OCI-LY3 (cell line): ENCODE data around the gene LMO7.
"Not testable (repeated sequence)": the region's sequence is repeated elsewhere in the genome, so short reads cannot be mapped to it uniquely, and the experiment has no call there.

Source experiments
- H2AFZ ChIP-seq: fragments of 200-600, 300-600 bp; shearing (Covaris generic); 2 replicates; pipeline ENCODE4 v1.6.0; 2014; ENCODE audit warnings: antibody characterized with exemption, low read depth, low read length
- H3K27ac ChIP-seq: fragments of 200-600, 300-600 bp; sonication (generic); 2 replicates; pipeline ENCODE4 v1.5.1; 2014; ENCODE audit warnings: mild to moderate bottlenecking, low read length, moderate library complexity, mixed read lengths
- H3K27me3 ChIP-seq: fragments of 200-600, 300-600 bp; sonication (generic); 2 replicates; pipeline ENCODE4 v1.6.1; 2014; ENCODE audit warnings: low read depth, low read length, mixed read lengths
- H3K36me3 ChIP-seq: fragments of 200-600, 300-600 bp; sonication (generic); replicated peaks from 2 replicates; pipeline ENCODE3; 2014; ENCODE audit warnings: low read depth, low read length, mixed read lengths
- H3K4me1 ChIP-seq: fragments of 300-600, 200-600 bp; sonication (generic); 2 replicates; pipeline ENCODE4 v1.6.1; 2014; ENCODE audit warnings: low read length, mixed read lengths
- H3K4me2 ChIP-seq: fragments of 200-600, 300-600 bp; sonication (generic); 2 replicates; pipeline ENCODE4 v1.6.1; 2014; ENCODE audit warnings: low read length, mixed read lengths
- H3K4me3 ChIP-seq: fragments of 300-600, 200-600 bp; sonication (generic); 2 replicates; pipeline ENCODE4 v1.5.1; 2014; ENCODE audit warnings: antibody characterized with exemption, mild to moderate bottlenecking, low read length, moderate library complexity
- H3K79me2 ChIP-seq: fragments of 300-600, 200-600 bp; shearing (Covaris generic); 2 replicates; pipeline ENCODE4 v1.6.1; 2014; ENCODE audit warnings: mild to moderate bottlenecking, low read length, mixed read lengths
- H3K9ac ChIP-seq: fragments of 300-600, 200-600 bp; shearing (Covaris generic); 2 replicates; pipeline ENCODE4 v1.6.0; 2014; ENCODE audit warnings: mild to moderate bottlenecking, low read length, moderate library complexity
- H3K9me3 ChIP-seq: fragments of 200-600, 300-600 bp; shearing (Covaris generic); 2 replicates; pipeline ENCODE4 v1.6.1; 2014; ENCODE audit warnings: low read length, mixed read lengths; ENCODE audit not compliant: insufficient read depth
- H4K20me1 ChIP-seq: fragments of 200-600, 300-600 bp; sonication (generic); 2 replicates; pipeline ENCODE4 v1.6.1; 2016; ENCODE audit warnings: low read length, mixed read lengths; ENCODE audit not compliant: insufficient read depth
- EZH2phosphoT487 ChIP-seq: fragments of 200-600 bp; shearing (Covaris generic); IDR thresholded peaks from 2 replicates; pipeline ENCODE4 v1.6.1; 2018; ENCODE audit warnings: antibody characterized with exemption, mixed run types, low read depth
- TF ChIP-seq, protein P1 (sequence below): fragments of 200-600, 300-600 bp; sonication (generic); IDR thresholded peaks from 2 replicates; pipeline ENCODE4 v1.5.1; 2014; ENCODE audit warnings: antibody characterized with exemption, low read length, low read depth

The LMO7 gene

GRCh38 chr13:75691183-75691582, 55.1 kb downstream of the LMO7 start:
- TF ChIP-seq EZH2phosphoT487: no peak
- TF ChIP-seq, protein P1, sequence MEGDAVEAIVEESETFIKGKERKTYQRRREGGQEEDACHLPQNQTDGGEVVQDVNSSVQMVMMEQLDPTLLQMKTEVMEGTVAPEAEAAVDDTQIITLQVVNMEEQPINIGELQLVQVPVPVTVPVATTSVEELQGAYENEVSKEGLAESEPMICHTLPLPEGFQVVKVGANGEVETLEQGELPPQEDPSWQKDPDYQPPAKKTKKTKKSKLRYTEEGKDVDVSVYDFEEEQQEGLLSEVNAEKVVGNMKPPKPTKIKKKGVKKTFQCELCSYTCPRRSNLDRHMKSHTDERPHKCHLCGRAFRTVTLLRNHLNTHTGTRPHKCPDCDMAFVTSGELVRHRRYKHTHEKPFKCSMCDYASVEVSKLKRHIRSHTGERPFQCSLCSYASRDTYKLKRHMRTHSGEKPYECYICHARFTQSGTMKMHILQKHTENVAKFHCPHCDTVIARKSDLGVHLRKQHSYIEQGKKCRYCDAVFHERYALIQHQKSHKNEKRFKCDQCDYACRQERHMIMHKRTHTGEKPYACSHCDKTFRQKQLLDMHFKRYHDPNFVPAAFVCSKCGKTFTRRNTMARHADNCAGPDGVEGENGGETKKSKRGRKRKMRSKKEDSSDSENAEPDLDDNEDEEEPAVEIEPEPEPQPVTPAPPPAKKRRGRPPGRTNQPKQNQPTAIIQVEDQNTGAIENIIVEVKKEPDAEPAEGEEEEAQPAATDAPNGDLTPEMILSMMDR: no peak
- no peak overlapping the region for H3K27ac ChIP-seq
- H3K4me2 ChIP-seq: no peak overlapping the region
- H3K4me1 ChIP-seq: peaks cover 7% of the 10 kb centered on the region; the same call in 1 of the 2 replicates
- no peak overlapping the region for H2AFZ ChIP-seq
- no peaks in the 10 kb centered on the region for H3K9me3 ChIP-seq
- H3K4me3 ChIP-seq: no peak overlapping the region
- H3K27me3 ChIP-seq: no peaks in the 10 kb centered on the region
- H3K9ac ChIP-seq: no peak overlapping the region
- H4K20me1 ChIP-seq: no peaks in the 10 kb centered on the region
- no peaks in the 10 kb centered on the region for H3K79me2 ChIP-seq
- no peaks in the 10 kb centered on the region for H3K36me3 ChIP-seq

DNA sequence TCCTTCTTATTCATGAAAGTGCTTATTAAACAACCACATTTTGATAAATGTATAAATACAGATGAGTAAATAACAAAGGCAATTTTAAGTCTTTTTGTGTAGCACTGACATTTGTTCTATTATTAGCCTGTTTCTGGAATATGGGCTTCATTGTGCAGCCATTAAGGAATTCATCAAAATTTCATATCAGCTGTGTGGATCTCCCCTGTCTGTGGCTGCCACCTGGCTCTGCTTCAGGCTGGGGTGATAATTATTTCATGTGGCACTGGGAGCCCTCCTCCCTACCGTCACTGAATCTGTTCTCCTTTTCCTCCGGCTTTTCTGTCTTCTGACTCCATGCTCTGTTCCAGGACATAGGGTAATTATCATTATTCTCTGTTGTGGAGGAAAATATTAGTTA, 57.1 kb downstream of the LMO7 start:
- no peaks in the 10 kb centered on the region for H3K79me2 ChIP-seq
- no peaks in the 10 kb centered on the region for H4K20me1 ChIP-seq

GRCh38 chr13:75694722-75695121, 58.6 kb downstream of the LMO7 start:
- Histone ChIP-seq H3K4me1 (peaks cover 7% of the 10 kb centered on the region; the same call in 1 of the 2 replicates), H3K9me3 (no peaks in the 10 kb centered on the region), H3K4me3 (no peak overlapping the region), H3K79me2 (no peaks in the 10 kb centered on the region), H3K27ac (no peak overlapping the region), H3K4me2 (peak overlapping the region; percentile 15; the same call in 1 of the 2 replicates), H3K9ac (no peak overlapping the region), H3K36me3 (no peaks in the 10 kb centered on the region), H2AFZ (no peak overlapping the region), H4K20me1 (no peaks in the 10 kb centered on the region), H3K27me3 (no peaks in the 10 kb centered on the region)
- no peak for TF ChIP-seq EZH2phosphoT487
- TF ChIP-seq, protein P1: no peak

More for the DNA sequence above, 57.1 kb downstream of the LMO7 start:
- no peak for TF ChIP-seq EZH2phosphoT487
- TF ChIP-seq, protein P1: no peak
- Histone ChIP-seq H3K4me2 (no peak overlapping the region), H3K36me3 (no peaks in the 10 kb centered on the region), H3K27ac (no peak overlapping the region), H3K4me3 (no peak overlapping the region), H3K27me3 (no peaks in the 10 kb centered on the region), H3K4me1 (peaks cover 7% of the 10 kb centered on the region; the same call in 1 of the 2 replicates), H2AFZ (no peak overlapping the region), H3K9ac (no peak overlapping the region), H3K9me3 (no peaks in the 10 kb centered on the region)

GRCh38 chr13:75695908-75696307, 59.8 kb downstream of the LMO7 start:
- H3K79me2 ChIP-seq, H3K4me1 ChIP-seq, H3K27me3 ChIP-seq, H3K9me3 ChIP-seq, H3K9ac ChIP-seq, H3K27ac ChIP-seq, H2AFZ ChIP-seq, H4K20me1 ChIP-seq, H3K36me3 ChIP-seq: not testable (repeated sequence)
- TF ChIP-seq, protein P1: peak; percentile 87
- peak overlapping the region; percentile 59 for H3K4me3 ChIP-seq
- H3K4me2 ChIP-seq: peak overlapping the region; percentile 64
